LoVo (cell line): ENCODE measurements around the gene DAP.

Experiments used
- DNase-seq: peaks from one replicate; pipeline ENCODE4 v3.0.0-alpha.2; 2016; ENCODE audit warnings: low spot score

DAP gene

GRCh38 chr5:10760921-10761184, 181 bp downstream of the DAP start:
- DNase-seq = no peak

- peak; percentile 72 for DNase-seq
Measured at GRCh38 chr5:10760096-10760920, 726 bp downstream of the DAP start.

GRCh38 chr5:10759111-10759510, 1.9 kb downstream of the DAP start:
- DNase-seq = no peak

GRCh38 chr5:10757922-10758555, 3.0 kb downstream of the DAP start:
- no peak for DNase-seq

GRCh38 chr5:10757043-10757442, 4.0 kb downstream of the DAP start:
- no peak for DNase-seq

GRCh38 chr5:10756549-10756948, 4.5 kb downstream of the DAP start:
- no peak for DNase-seq

- DNase-seq = no peak
Measured at GRCh38 chr5:10753178-10753577, 7.9 kb downstream of the DAP start.

GRCh38 chr5:10752451-10752850, 8.6 kb downstream of the DAP start:
- DNase-seq = no peak

- DNase-seq = no peak
Measured at GRCh38 chr5:10750909-10751308, 10.1 kb downstream of the DAP start.

- DNase-seq = no peak
Measured at GRCh38 chr5:10747678-10748622, 13.1 kb downstream of the DAP start.

- DNase-seq = no peak
Measured at GRCh38 chr5:10746711-10747110, 14.3 kb downstream of the DAP start.

- no peak for DNase-seq
Measured at GRCh38 chr5:10745133-10745532, 15.9 kb downstream of the DAP start.

GRCh38 chr5:10744681-10745080, 16.4 kb downstream of the DAP start:
- no peak for DNase-seq

- DNase-seq = no peak
Measured at GRCh38 chr5:10743951-10744350, 17.1 kb downstream of the DAP start.

- DNase-seq = no peak
Measured at GRCh38 chr5:10743526-10743925, 17.5 kb downstream of the DAP start.

- no peak for DNase-seq
Measured at GRCh38 chr5:10741661-10742060, 19.4 kb downstream of the DAP start.

- no peak for DNase-seq
Measured at GRCh38 chr5:10740384-10740783, 20.6 kb downstream of the DAP start.

GRCh38 chr5:10737880-10738279, 23.2 kb downstream of the DAP start:
- DNase-seq = no peak

- DNase-seq = no peak
Measured at GRCh38 chr5:10736808-10737207, 24.2 kb downstream of the DAP start.

- DNase-seq = no peak
Measured at GRCh38 chr5:10736354-10736753, 24.7 kb downstream of the DAP start.

- DNase-seq = no peak
Measured at GRCh38 chr5:10735569-10736276, 25.3 kb downstream of the DAP start.

- no peak for DNase-seq
Measured at GRCh38 chr5:10734832-10735523, 26.1 kb downstream of the DAP start.
